GM20000 (cell line): ENCODE data around the gene TACC2.

Experiments
- DNase-seq: peaks from one replicate; pipeline ENCODE4 v3.0.0; 2012; ENCODE audit warnings: low spot score
- TF ChIP-seq, protein P1 (sequence below): IDR thresholded peaks from 2 replicates; pipeline ENCODE4 v1.5.1; 2012; ENCODE audit warnings: mild to moderate bottlenecking, control low read depth; ENCODE audit errors: extremely low read depth, missing control alignments

Gene TACC2

DNA sequence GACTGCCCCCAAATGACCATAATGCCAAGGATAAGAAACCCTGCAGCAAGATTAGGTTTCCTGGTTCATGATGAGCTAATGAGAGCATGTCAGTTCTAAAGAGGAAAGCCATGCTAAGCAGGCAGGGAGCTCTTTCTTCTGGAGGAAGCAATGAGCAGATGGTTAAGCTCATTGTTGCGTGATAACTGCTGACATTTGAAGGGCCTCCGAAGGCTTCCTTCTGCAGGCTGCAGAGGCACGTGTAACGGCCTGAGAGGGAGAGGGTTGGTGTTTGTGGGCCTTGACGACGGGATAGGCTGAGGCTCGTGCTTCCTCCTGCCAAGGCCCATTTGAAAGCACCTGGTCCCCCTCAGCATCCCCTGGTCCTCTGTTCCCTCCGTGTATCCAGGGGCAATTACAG is 218.6 kb downstream of the TACC2 start:
- no peak for DNase-seq
- TF ChIP-seq, protein P1, sequence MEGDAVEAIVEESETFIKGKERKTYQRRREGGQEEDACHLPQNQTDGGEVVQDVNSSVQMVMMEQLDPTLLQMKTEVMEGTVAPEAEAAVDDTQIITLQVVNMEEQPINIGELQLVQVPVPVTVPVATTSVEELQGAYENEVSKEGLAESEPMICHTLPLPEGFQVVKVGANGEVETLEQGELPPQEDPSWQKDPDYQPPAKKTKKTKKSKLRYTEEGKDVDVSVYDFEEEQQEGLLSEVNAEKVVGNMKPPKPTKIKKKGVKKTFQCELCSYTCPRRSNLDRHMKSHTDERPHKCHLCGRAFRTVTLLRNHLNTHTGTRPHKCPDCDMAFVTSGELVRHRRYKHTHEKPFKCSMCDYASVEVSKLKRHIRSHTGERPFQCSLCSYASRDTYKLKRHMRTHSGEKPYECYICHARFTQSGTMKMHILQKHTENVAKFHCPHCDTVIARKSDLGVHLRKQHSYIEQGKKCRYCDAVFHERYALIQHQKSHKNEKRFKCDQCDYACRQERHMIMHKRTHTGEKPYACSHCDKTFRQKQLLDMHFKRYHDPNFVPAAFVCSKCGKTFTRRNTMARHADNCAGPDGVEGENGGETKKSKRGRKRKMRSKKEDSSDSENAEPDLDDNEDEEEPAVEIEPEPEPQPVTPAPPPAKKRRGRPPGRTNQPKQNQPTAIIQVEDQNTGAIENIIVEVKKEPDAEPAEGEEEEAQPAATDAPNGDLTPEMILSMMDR: no peak

DNA sequence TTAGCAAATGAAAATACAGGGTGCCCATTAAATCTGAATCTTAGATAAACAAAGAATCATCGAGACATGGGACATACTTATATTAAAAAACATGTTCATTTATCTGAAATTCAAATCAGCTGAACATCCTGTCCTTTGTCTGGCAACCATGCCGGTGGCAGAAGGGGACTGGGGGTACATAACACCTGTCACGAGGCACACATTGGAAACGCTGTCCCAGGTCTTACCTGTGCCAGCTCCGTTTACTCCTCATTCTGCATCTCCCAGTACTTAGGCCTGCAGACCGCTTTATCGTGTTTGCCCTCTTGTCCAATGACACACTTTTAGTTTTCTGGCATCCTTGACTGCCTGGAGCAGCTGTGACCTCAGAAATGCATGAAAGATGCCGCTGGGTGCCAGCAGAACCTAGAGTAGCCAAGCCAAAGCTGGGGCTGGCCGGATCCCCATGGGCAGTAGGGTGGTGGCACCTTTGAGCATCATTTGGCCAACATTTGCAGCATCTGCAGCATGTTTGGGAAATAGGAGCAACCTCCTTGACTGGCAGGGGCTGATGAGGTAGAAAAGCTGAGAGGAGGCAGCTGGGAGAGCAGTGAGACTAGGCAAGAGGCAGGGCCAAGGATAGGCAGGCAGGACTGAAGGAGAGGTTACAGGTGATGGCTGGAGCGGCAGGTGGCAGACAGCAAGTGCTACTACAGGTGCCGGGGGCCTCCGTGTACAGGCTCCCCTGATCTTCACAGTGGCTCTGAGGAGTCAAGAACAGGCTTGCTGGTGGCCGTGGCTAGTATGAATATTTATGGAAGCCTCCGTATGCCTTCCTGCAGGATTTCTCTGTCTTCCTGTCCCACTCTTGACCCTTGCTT is 219.8 kb downstream of the TACC2 start:
- TF ChIP-seq, protein P1: no peak
- DNase-seq: no peak

DNA sequence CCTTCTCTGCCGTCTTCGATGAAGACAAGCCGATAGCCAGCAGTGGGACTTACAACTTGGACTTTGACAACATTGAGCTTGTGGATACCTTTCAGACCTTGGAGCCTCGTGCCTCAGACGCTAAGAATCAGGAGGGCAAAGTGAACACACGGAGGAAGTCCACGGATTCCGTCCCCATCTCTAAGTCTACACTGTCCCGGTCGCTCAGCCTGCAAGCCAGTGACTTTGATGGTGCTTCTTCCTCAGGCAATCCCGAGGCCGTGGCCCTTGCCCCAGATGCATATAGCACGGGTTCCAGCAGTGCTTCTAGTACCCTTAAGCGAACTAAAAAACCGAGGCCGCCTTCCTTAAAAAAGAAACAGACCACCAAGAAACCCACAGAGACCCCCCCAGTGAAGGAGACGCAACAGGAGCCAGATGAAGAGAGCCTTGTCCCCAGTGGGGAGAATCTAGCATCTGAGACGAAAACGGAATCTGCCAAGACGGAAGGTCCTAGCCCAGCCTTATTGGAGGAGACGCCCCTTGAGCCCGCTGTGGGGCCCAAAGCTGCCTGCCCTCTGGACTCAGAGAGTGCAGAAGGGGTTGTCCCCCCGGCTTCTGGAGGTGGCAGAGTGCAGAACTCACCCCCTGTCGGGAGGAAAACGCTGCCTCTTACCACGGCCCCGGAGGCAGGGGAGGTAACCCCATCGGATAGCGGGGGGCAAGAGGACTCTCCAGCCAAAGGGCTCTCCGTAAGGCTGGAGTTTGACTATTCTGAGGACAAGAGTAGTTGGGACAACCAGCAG is 221.7 kb downstream of the TACC2 start:
- TF ChIP-seq, protein P1: no peak
- no peak for DNase-seq

DNA sequence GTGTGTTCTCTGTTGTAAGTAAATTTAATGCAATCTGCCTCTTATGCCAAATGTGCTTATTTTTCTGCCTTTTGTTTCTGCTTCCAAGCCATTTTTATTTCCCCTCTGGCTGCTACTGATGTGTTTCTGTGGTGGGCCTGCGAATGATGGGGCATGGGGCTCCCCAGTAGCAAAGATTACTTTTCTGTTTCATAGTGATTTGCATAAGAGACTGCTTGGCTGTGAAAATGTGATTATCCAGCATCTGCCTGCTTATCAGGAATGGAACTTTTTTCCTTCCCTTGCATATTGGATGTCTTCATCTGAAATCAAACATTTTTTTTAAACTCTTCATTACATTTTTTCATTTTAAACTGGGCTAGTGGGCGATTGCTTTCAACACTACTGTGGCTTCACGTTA is 224.4 kb downstream of the TACC2 start:
- TF ChIP-seq, protein P1: no peak
- DNase-seq: no peak

DNA sequence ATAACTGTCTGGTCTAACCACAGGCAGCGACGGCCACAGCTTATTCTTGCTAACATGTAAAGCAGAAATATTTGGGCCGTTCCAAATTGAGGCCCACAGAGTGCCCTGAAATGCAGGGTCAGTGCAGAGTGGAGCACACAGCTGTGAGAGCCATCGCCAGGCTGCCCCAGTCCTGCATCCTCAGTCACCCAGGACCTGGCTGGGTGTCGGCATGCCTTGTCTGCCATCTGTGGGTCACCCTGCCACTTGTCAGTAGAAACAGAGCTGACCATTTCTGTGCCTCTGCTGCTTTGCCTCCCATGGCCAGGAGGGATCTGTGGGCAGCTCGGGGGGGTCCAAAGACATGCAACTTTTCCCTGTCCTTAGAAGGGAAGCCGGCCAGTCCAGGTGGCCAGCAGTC is 224.8 kb downstream of the TACC2 start:
- TF ChIP-seq, protein P1: no peak
- DNase-seq: no peak

DNA sequence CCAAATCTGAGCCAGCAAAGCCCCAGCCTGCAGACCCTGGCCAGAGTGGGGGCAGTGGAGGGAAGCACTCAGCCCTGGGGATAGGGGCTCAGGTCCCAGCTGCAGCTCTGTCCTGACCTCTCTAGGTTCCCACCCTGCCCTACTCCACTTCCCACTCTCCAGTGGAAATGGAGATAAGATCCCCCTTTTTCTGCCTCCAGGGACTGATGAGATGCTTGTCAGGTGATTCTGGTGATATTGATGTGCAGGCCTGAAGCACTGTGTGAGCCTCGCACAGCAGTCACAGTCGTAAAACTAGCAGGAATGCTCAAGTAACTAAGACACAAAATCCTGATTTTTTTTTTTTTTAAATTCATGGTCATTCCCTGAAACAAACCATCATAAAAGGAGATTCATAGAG is 227.1 kb downstream of the TACC2 start:
- no peak for DNase-seq
- TF ChIP-seq, protein P1: no peak

DNA sequence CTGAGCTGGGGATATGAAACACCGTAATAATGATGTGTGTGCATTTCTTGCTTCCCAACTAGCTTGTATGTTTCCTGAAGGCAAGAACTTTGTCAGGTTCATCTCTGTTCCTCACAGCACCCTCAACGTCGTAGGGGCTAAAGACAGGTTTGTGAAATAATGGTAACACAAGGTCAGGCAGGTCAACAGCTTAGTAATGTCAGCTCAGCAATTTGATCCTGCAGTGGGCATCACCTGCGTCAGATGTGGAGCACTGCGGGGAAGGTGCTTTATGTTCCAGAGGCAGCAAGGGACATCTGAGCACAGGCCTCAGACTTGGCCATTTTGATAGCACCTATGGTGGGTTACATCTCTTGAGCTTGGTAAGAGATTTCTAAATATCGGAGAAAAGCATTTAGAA is 230.4 kb downstream of the TACC2 start:
- TF ChIP-seq, protein P1: no peak
- no peak for DNase-seq
